ENCODE data around the gene TMEM167A. TPM values are rescaled to one million over a fixed set of nuclear protein-coding genes. Genes with fewer than 3 reads are reported as not detected.

TMEM167A gene
- total and polyA plus RNA-seq, 2 experiments from 2014 or later = 106 to 211 TPM

- Histone ChIP-seq H3K27ac (no peak overlapping the region), H3K4me1 (ENCODE audit: insufficient read depth) (peaks cover 15% of the 10 kb centered on the region), H3K9me3 (ENCODE audit: low read depth) (no peaks in the 10 kb centered on the region), H3K36me3 (ENCODE audit: low read depth) (peaks cover 21% of the 10 kb centered on the region; the same call in 1 of the 2 replicates), H3K79me2 (ENCODE audit: insufficient read depth) (peaks cover 100% of the 10 kb centered on the region), H3K9ac (no peak overlapping the region), H3K27me3 (replicated peaks; ENCODE audit: insufficient read depth) (no peaks in the 10 kb centered on the region), H3F3A (ENCODE audit: insufficient read depth) (0 out of 2 replicates have a peak, but pooled peaks cover 3% of the 10 kb centered on the region), H3K9me2 (ENCODE audit: insufficient read depth) (0 out of 2 replicates have a peak, but pooled peaks cover 4% of the 10 kb centered on the region), H2AFZ (no peak overlapping the region), H3K4me2 (ENCODE audit: unreplicated experiment) (no peak overlapping the region), H3K4me3 (no peak overlapping the region), H4K20me1 (ENCODE audit: insufficient read depth) (peaks cover 19% of the 10 kb centered on the region)
- TF ChIP-seq EZH2 (IDR thresholded peaks at IDR 0.05; ENCODE audit: insufficient read depth, poor library complexity, severe bottlenecking) (no peak), EZH2phosphoT487 (IDR thresholded peaks at IDR 0.05; ENCODE audit: insufficient read depth, low read depth) (no peak)
- in situ Hi-C loops (cut with MboI) = loop anchor here (25.0 kb wide), 1 partner anchor 729 kb away; no protein-coding TSS in a partner anchor
- WGBS, 2 experiments (ENCODE audit: low coverage in 1 of 2, low lambda C conversion rate in 2 of 2, missing lambda C conversion rate in 2 of 2) = 58 to 73% methylated on average over 3 of the region's 3 CpGs
- DNase-seq = no peak
These were observed 10.6 kb downstream of the TMEM167A start for GRCh38 chr5:83066548-83067110.

GRCh38 chr5:83059341-83059740 lies 17.9 kb downstream of the TMEM167A start:
- DNase-seq = no peak
- no peak overlapping the region for H2AFZ ChIP-seq
- peaks cover 7% of the 10 kb centered on the region for H3K4me1 ChIP-seq (ENCODE audit: insufficient read depth)
- in situ Hi-C loops (cut with MboI) = loop anchor here (25.0 kb wide), 1 partner anchor 722 kb away; no protein-coding TSS in a partner anchor
- WGBS, 2 experiments (ENCODE audit: low coverage in 1 of 2, low lambda C conversion rate in 2 of 2, missing lambda C conversion rate in 2 of 2) = 78 to 79% methylated on average over 2 of the region's 2 CpGs
- no peak overlapping the region for H3K4me3 ChIP-seq
- H3K27ac ChIP-seq = no peak overlapping the region
- H3F3A ChIP-seq (ENCODE audit: insufficient read depth) = 0 out of 2 replicates have a peak, but pooled peaks cover under 1% of the 10 kb centered on the region
- no peak for TF ChIP-seq EZH2 (IDR thresholded peaks at IDR 0.05; ENCODE audit: insufficient read depth, poor library complexity, severe bottlenecking)
- TF ChIP-seq EZH2phosphoT487 (IDR thresholded peaks at IDR 0.05; ENCODE audit: insufficient read depth, low read depth) = no peak
- no peaks in the 10 kb centered on the region for H3K9me3 ChIP-seq (ENCODE audit: low read depth)
- 0 out of 2 replicates have a peak, but pooled peaks cover 6% of the 10 kb centered on the region for H4K20me1 ChIP-seq (ENCODE audit: insufficient read depth)
- H3K9ac ChIP-seq = no peak overlapping the region
- peaks cover 56% of the 10 kb centered on the region for H3K36me3 ChIP-seq (ENCODE audit: low read depth)
- H3K9me2 ChIP-seq (ENCODE audit: insufficient read depth) = no peaks in the 10 kb centered on the region
- peaks cover 99% of the 10 kb centered on the region for H3K79me2 ChIP-seq (ENCODE audit: insufficient read depth)
- H3K27me3 ChIP-seq (replicated peaks; ENCODE audit: insufficient read depth) = no peaks in the 10 kb centered on the region
- H3K4me2 ChIP-seq (ENCODE audit: unreplicated experiment) = no peak overlapping the region

- Histone ChIP-seq H3K4me3 (no peak overlapping the region), H3K36me3 (ENCODE audit: low read depth) (peaks cover 49% of the 10 kb centered on the region), H2AFZ (no peak overlapping the region), H3K9ac (no peak overlapping the region), H3K79me2 (ENCODE audit: insufficient read depth) (peaks cover 99% of the 10 kb centered on the region), H3K9me2 (ENCODE audit: insufficient read depth) (no peaks in the 10 kb centered on the region), H3K27ac (no peak overlapping the region), H3F3A (ENCODE audit: insufficient read depth) (0 out of 2 replicates have a peak, but pooled peaks cover 7% of the 10 kb centered on the region), H4K20me1 (ENCODE audit: insufficient read depth) (0 out of 2 replicates have a peak, but pooled peaks cover 6% of the 10 kb centered on the region), H3K4me2 (ENCODE audit: unreplicated experiment) (no peak overlapping the region), H3K4me1 (ENCODE audit: insufficient read depth) (peaks cover 13% of the 10 kb centered on the region), H3K9me3 (ENCODE audit: low read depth) (no peaks in the 10 kb centered on the region), H3K27me3 (replicated peaks; ENCODE audit: insufficient read depth) (no peaks in the 10 kb centered on the region)
- in situ Hi-C loops (cut with MboI) = loop anchor here (25.0 kb wide), 1 partner anchor 721 kb away; no protein-coding TSS in a partner anchor
- DNase-seq = no peak
- TF ChIP-seq EZH2 (IDR thresholded peaks at IDR 0.05; ENCODE audit: insufficient read depth, poor library complexity, severe bottlenecking) = no peak
- TF ChIP-seq EZH2phosphoT487 (IDR thresholded peaks at IDR 0.05; ENCODE audit: insufficient read depth, low read depth) = no peak
These were observed 18.5 kb downstream of the TMEM167A start for GRCh38 chr5:83058726-83059125.

GRCh38 chr5:83055166-83055565 lies 22.0 kb downstream of the TMEM167A start:
- in situ Hi-C loops (cut with MboI) = loop anchor here (25.0 kb wide), 1 partner anchor 718 kb away; no protein-coding TSS in a partner anchor
- H3K27me3 ChIP-seq (replicated peaks; ENCODE audit: insufficient read depth) = no peaks in the 10 kb centered on the region
- H3K9me3 ChIP-seq (ENCODE audit: low read depth) = no peaks in the 10 kb centered on the region
- H3F3A ChIP-seq (ENCODE audit: insufficient read depth) = 0 out of 2 replicates have a peak, but pooled peaks cover 8% of the 10 kb centered on the region
- no peak overlapping the region for H3K4me2 ChIP-seq (ENCODE audit: unreplicated experiment)
- no peak for DNase-seq
- H3K4me1 ChIP-seq (ENCODE audit: insufficient read depth) = peaks cover 11% of the 10 kb centered on the region; the same call in 1 of the 2 replicates
- WGBS, 2 experiments (ENCODE audit: low coverage in 1 of 2, low lambda C conversion rate in 2 of 2, missing lambda C conversion rate in 2 of 2) = 86 to 89% methylated on average over 2 of the region's 2 CpGs
- TF ChIP-seq EZH2 (IDR thresholded peaks at IDR 0.05; ENCODE audit: insufficient read depth, poor library complexity, severe bottlenecking) (no peak), EZH2phosphoT487 (IDR thresholded peaks at IDR 0.05; ENCODE audit: insufficient read depth, low read depth) (no peak)
- no peak overlapping the region for H3K9ac ChIP-seq
- H3K4me3 ChIP-seq = no peak overlapping the region
- H4K20me1 ChIP-seq (ENCODE audit: insufficient read depth) = no peaks in the 10 kb centered on the region
- H3K9me2 ChIP-seq (ENCODE audit: insufficient read depth) = no peaks in the 10 kb centered on the region
- H2AFZ ChIP-seq = no peak overlapping the region
- no peak overlapping the region for H3K27ac ChIP-seq
- H3K79me2 ChIP-seq (ENCODE audit: insufficient read depth) = peaks cover 69% of the 10 kb centered on the region
- peaks cover 36% of the 10 kb centered on the region for H3K36me3 ChIP-seq (ENCODE audit: low read depth)
